ENCODE measurements around the gene IGFN1.

GRCh38 chr1:201224666-201225370 lies 34.2 kb downstream of the IGFN1 start:
- no peak for TF ChIP-seq CTCF (IDR thresholded peaks at IDR 0.05; ENCODE audit: borderline replicate concordance, extremely low read depth, low read length, poor library complexity, severe bottlenecking)
- no peak for TF ChIP-seq EZH2 (IDR thresholded peaks at IDR 0.05; ENCODE audit: borderline replicate concordance, low read depth, low read length, severe bottlenecking)
